ENCODE data around the gene UROC1. TPM values are rescaled to one million over a fixed set of nuclear protein-coding genes. Genes with fewer than 3 reads are reported as not detected.

The UROC1 gene
- total and polyA plus RNA-seq, 4 donors, result not detected

DNA sequence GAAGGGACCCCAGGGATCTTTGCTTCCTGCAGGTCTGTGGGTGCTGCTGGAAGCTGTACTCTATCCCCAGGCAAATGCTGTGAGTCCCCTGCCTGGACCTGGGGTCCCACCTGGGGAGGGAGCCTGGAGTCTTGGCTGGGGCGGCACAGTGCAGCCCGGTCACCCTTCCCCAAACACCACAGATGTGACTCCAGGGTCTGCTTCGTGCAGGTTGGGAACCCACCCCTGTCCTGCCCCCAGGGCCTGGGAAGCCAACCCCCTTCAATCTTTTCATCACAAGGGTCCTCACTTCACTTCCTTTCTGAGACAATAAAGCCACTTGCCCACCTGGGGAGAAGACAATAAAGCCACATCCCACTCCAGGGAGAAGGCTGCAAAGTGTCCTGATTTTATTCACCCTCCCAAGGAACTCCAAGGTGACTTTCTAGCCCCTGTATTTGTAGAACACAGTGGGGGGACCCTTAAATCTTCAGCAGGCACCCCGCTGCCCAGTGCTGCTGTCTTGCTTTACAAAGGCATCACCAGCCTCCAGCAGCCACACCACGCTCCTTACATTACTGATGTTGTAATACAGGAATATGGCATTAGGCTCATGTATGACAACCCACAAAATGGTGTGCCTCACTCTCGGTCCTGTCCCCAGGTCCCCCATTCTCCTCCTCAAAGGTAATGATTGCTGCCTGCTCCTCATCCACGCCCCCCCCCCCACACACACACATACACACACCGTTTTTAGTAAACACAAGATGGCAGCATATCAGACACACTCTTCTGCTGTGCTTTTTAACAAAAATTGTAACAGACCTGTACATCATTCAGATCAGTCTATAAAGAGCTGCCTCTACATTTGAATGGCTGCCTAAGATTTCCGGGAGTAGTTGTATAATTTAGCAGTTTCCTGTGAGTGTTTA is 31.2 kb upstream of the UROC1 start:
- H3K27me3 ChIP-seq (ENCODE audit: control insufficient read depth in 1 of 2, insufficient read depth in 2 of 2, low read length in 1 of 2), result no peaks in the 10 kb centered on the region
- no peak overlapping the region for H3K4me3 ChIP-seq (ENCODE audit: low read length in 2 of 2)
- no peaks in the 10 kb centered on the region for H3K36me3 ChIP-seq (ENCODE audit: control insufficient read depth in 1 of 2, insufficient read depth in 2 of 2, low read length in 1 of 2)
- DNase-seq, result peak; percentile 26 to 56
- no peak for ATAC-seq (ENCODE audit: low FRiP score)
- H3K27ac ChIP-seq (ENCODE audit: low read depth in 1 of 2, low read length in 2 of 2), result no peak overlapping the region
- intact Hi-C loops (cut with DNase I), result no loop called here
- WGBS, 2 donors, result 48 to 51% methylated on average over 9 of the region's 9 CpGs
- no peaks in the 10 kb centered on the region for H3K9me3 ChIP-seq (ENCODE audit: control insufficient read depth, low read length)
- no peaks in the 10 kb centered on the region for H3K4me1 ChIP-seq (ENCODE audit: control insufficient read depth in 1 of 2, insufficient read depth in 2 of 2, low read length in 2 of 2)

DNA sequence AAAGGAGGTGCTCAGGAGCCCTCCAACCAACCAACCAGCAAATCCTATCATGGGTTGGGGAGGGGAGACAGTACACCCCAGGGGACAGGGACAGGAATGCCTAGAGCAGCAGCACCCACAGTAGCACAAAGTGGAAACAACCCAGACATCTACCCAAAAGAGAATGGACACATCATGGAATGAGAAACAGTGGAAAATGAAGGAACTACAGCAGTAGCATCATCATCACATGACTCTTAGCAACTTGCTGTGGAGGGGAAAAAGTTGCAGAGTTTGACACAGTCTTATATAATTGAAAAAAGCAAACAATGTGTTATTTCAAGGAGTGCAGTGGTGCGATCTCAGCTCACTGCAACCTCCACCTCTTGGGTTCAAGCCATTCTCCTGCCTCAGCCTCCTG is 30.1 kb upstream of the UROC1 start:
- no peaks in the 10 kb centered on the region for H3K4me1 ChIP-seq (ENCODE audit: control insufficient read depth in 1 of 2, insufficient read depth in 2 of 2, low read length in 2 of 2)
- H3K27ac ChIP-seq (ENCODE audit: low read depth in 1 of 2, low read length in 2 of 2), result no peak overlapping the region
- no peaks in the 10 kb centered on the region for H3K36me3 ChIP-seq (ENCODE audit: control insufficient read depth in 1 of 2, insufficient read depth in 2 of 2, low read length in 1 of 2)
- ATAC-seq (ENCODE audit: low FRiP score), result no peak
- intact Hi-C loops (cut with DNase I), result no loop called here
- H3K9me3 ChIP-seq (ENCODE audit: control insufficient read depth, low read length), result no peaks in the 10 kb centered on the region
- no peak overlapping the region for H3K4me3 ChIP-seq (ENCODE audit: low read length in 2 of 2)
- 55 to 59% methylated on average over 1 of the region's 1 CpG for WGBS, 2 donors
- DNase-seq, result no peak
- no peaks in the 10 kb centered on the region for H3K27me3 ChIP-seq (ENCODE audit: control insufficient read depth in 1 of 2, insufficient read depth in 2 of 2, low read length in 1 of 2)

DNA sequence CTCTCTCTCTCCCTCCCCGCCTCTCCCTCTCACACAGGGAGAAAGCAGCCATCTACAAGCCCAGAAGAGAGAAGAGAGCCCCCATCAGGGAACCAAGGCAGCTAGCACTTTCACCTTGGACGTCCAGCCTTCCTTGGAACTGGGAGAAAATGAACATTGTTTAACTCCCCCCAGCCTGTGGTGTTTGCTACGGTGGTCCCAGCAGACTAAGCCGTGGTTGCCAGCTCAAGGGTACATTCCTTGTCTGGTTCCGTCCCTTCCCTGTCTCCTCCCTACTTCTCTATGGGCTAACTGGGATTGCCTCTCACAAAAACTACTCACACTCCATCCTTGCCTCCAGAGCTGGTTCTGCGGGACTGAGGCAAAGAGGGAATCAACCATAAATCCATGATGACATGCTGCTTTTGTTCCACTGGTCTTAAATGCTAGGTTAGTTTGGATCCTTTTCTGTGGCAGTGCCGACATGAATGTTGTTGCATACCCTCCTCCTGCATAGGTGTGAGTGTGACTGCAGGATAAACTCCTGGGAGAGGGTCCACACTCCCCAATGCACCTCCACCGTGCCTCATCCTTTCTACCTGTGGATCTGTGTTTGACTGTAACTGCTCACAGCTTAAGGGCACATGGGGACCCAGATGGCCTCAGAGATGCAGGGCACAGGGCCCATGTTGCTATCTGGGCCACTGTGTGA is 29.1 kb upstream of the UROC1 start:
- intact Hi-C loops (cut with DNase I), result no loop called here
- WGBS, 2 donors, result 73 to 81% methylated on average over 8 of the region's 8 CpGs
- H3K4me1 ChIP-seq (ENCODE audit: control insufficient read depth in 1 of 2, insufficient read depth in 2 of 2, low read length in 2 of 2), result no peaks in the 10 kb centered on the region
- no peaks in the 10 kb centered on the region for H3K36me3 ChIP-seq (ENCODE audit: control insufficient read depth in 1 of 2, insufficient read depth in 2 of 2, low read length in 1 of 2)
- ATAC-seq (ENCODE audit: low FRiP score), result no peak
- H3K27ac ChIP-seq (ENCODE audit: low read depth in 1 of 2, low read length in 2 of 2), result no peak overlapping the region
- peak in 1 of 2 donors; percentile 11 for DNase-seq
- H3K4me3 ChIP-seq (ENCODE audit: low read length in 2 of 2), result no peak overlapping the region
- H3K27me3 ChIP-seq (ENCODE audit: control insufficient read depth in 1 of 2, insufficient read depth in 2 of 2, low read length in 1 of 2), result no peaks in the 10 kb centered on the region
- no peaks in the 10 kb centered on the region for H3K9me3 ChIP-seq (ENCODE audit: control insufficient read depth, low read length)

GRCh38 chr3:126546013-126546412 is 28.4 kb upstream of the UROC1 start:
- intact Hi-C loops (cut with DNase I), result no loop called here
- no peaks in the 10 kb centered on the region for H3K4me1 ChIP-seq (ENCODE audit: control insufficient read depth in 1 of 2, insufficient read depth in 2 of 2, low read length in 2 of 2)
- H3K36me3 ChIP-seq (ENCODE audit: control insufficient read depth in 1 of 2, insufficient read depth in 2 of 2, low read length in 1 of 2), result no peaks in the 10 kb centered on the region
- no peak overlapping the region for H3K4me3 ChIP-seq (ENCODE audit: low read length in 2 of 2)
- no peaks in the 10 kb centered on the region for H3K27me3 ChIP-seq (ENCODE audit: control insufficient read depth in 1 of 2, insufficient read depth in 2 of 2, low read length in 1 of 2)
- DNase-seq (no peak), ATAC-seq (ENCODE audit: low FRiP score) (no peak)
- WGBS, 2 donors, result 94 to 95% methylated on average over 6 of the region's 6 CpGs
- H3K27ac ChIP-seq (ENCODE audit: low read depth in 1 of 2, low read length in 2 of 2), result no peak overlapping the region
- H3K9me3 ChIP-seq (ENCODE audit: control insufficient read depth, low read length), result no peaks in the 10 kb centered on the region

DNA sequence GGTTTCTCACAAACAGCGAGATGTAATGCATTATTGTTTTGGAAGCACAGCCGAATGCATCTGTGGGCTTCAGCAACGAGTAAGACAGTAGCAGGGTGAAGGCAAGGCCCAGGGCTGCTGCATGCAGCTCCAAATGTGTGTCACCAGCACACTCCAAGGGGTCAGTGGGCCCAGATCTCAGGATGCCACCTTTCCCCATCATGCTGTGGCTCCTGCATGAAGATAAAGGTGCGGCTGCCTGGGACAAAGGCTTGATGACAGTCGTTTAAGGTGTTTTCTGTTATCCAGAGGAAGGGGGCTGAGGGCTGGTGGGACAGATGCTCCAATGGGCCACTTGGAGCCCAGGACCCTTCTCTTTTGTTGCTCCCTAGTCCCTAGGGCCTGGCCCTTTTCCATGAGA is 28.0 kb upstream of the UROC1 start:
- intact Hi-C loops (cut with DNase I), result no loop called here
- no peaks in the 10 kb centered on the region for H3K36me3 ChIP-seq (ENCODE audit: control insufficient read depth in 1 of 2, insufficient read depth in 2 of 2, low read length in 1 of 2)
- H3K27ac ChIP-seq (ENCODE audit: low read depth in 1 of 2, low read length in 2 of 2), result no peak overlapping the region
- DNase-seq (no peak), ATAC-seq (ENCODE audit: low FRiP score) (no peak)
- H3K27me3 ChIP-seq (ENCODE audit: control insufficient read depth in 1 of 2, insufficient read depth in 2 of 2, low read length in 1 of 2), result no peaks in the 10 kb centered on the region
- 85 to 86% methylated on average over 5 of the region's 5 CpGs for WGBS, 2 donors
- no peaks in the 10 kb centered on the region for H3K9me3 ChIP-seq (ENCODE audit: control insufficient read depth, low read length)
- no peaks in the 10 kb centered on the region for H3K4me1 ChIP-seq (ENCODE audit: control insufficient read depth in 1 of 2, insufficient read depth in 2 of 2, low read length in 2 of 2)
- no peak overlapping the region for H3K4me3 ChIP-seq (ENCODE audit: low read length in 2 of 2)

- Histone ChIP-seq H3K9me3 (ENCODE audit: control insufficient read depth, low read length) (no peaks in the 10 kb centered on the region), H3K27ac (ENCODE audit: low read depth in 1 of 2, low read length in 2 of 2) (no peak overlapping the region), H3K4me1 (ENCODE audit: control insufficient read depth in 1 of 2, insufficient read depth in 2 of 2, low read length in 2 of 2) (no peaks in the 10 kb centered on the region), H3K36me3 (ENCODE audit: control insufficient read depth in 1 of 2, insufficient read depth in 2 of 2, low read length in 1 of 2) (no peaks in the 10 kb centered on the region), H3K27me3 (ENCODE audit: control insufficient read depth in 1 of 2, insufficient read depth in 2 of 2, low read length in 1 of 2) (no peaks in the 10 kb centered on the region), H3K4me3 (ENCODE audit: low read length in 2 of 2) (no peak overlapping the region)
- WGBS, 2 donors, result 85 to 87% methylated on average over 7 of the region's 7 CpGs
- DNase-seq, result peak; percentile 42 to 43
- intact Hi-C loops (cut with DNase I), result no loop called here
- ATAC-seq (ENCODE audit: low FRiP score), result no peak
Observed at GRCh38 chr3:126544596-126545281, 27.2 kb upstream of the UROC1 start.

GRCh38 chr3:126543457-126544061 is 26.0 kb upstream of the UROC1 start:
- no peak overlapping the region for H3K4me3 ChIP-seq (ENCODE audit: low read length in 2 of 2)
- intact Hi-C loops (cut with DNase I), result no loop called here
- H3K27me3 ChIP-seq (ENCODE audit: control insufficient read depth in 1 of 2, insufficient read depth in 2 of 2, low read length in 1 of 2), result no peaks in the 10 kb centered on the region
- no peaks in the 10 kb centered on the region for H3K9me3 ChIP-seq (ENCODE audit: control insufficient read depth, low read length)
- ATAC-seq (ENCODE audit: low FRiP score) (no peak), DNase-seq (peak in 1 of 2 donors; percentile 39)
- no peaks in the 10 kb centered on the region for H3K4me1 ChIP-seq (ENCODE audit: control insufficient read depth in 1 of 2, insufficient read depth in 2 of 2, low read length in 2 of 2)
- WGBS, 2 donors, result 94 to 95% methylated on average over 2 of the region's 2 CpGs
- no peak overlapping the region for H3K27ac ChIP-seq (ENCODE audit: low read depth in 1 of 2, low read length in 2 of 2)
- H3K36me3 ChIP-seq (ENCODE audit: control insufficient read depth in 1 of 2, insufficient read depth in 2 of 2, low read length in 1 of 2), result no peaks in the 10 kb centered on the region

GRCh38 chr3:126542340-126543241 is 25.0 kb upstream of the UROC1 start:
- Histone ChIP-seq H3K9me3 (ENCODE audit: control insufficient read depth, low read length) (no peaks in the 10 kb centered on the region), H3K36me3 (ENCODE audit: control insufficient read depth in 1 of 2, insufficient read depth in 2 of 2, low read length in 1 of 2) (no peaks in the 10 kb centered on the region), H3K4me3 (ENCODE audit: low read length in 2 of 2) (no peak overlapping the region), H3K4me1 (ENCODE audit: control insufficient read depth in 1 of 2, insufficient read depth in 2 of 2, low read length in 2 of 2) (no peaks in the 10 kb centered on the region), H3K27ac (ENCODE audit: low read depth in 1 of 2, low read length in 2 of 2) (no peak overlapping the region), H3K27me3 (ENCODE audit: control insufficient read depth in 1 of 2, insufficient read depth in 2 of 2, low read length in 1 of 2) (no peaks in the 10 kb centered on the region)
- peak; percentile 38 to 64 for DNase-seq
- intact Hi-C loops (cut with DNase I), result no loop called here
- ATAC-seq (ENCODE audit: low FRiP score), result no peak
- 62 to 73% methylated on average over 56 to 57 of the region's 57 CpGs for WGBS, 2 donors

Measured in aorta (tissue), 5 donors.